Peyer's patch (tissue), 4 donors: ENCODE results near the gene CLEC16A. TPM values are rescaled to one million over a fixed set of nuclear protein-coding genes. Genes with fewer than 3 reads are reported as not detected.

Experiments used
- DNase-seq, 3 donors: peaks; one replicate each; pipeline ENCODE4 v3.0.0-alpha.2; 2017 to 2019
- H3K27ac ChIP-seq, 4 donors: fragments of 200-600 bp; sonication (generic); one replicate each; pipeline ENCODE4 v1.5.1; 2016 to 2019
- H3K27me3 ChIP-seq, 2 donors: fragments of 200-600 bp; sonication (generic); one replicate each; pipeline ENCODE4 v1.5.1; 2019
- H3K36me3 ChIP-seq, 3 donors: fragments of 200-600 bp; sonication (generic); one replicate each; pipeline ENCODE4 v1.5.1; 2016 to 2019
- H3K4me1 ChIP-seq, 4 donors: fragments of 200-600 bp; sonication (generic); one replicate each; pipeline ENCODE4 v1.5.1; 2016 to 2019
- H3K4me3 ChIP-seq, 4 donors: fragments of 200-600 bp; sonication (generic); 1 replicate in 3 of 4; 2 replicates in 1 of 4; pipeline ENCODE4 v1.5.1; 2016 to 2019; ENCODE audit warnings: mild to moderate bottlenecking in 1 of 4
- H3K9me3 ChIP-seq, 4 donors: fragments of 200-600 bp; sonication (generic); one replicate each; pipeline ENCODE4 v1.5.1; 2016 to 2019; ENCODE audit warnings: mild to moderate bottlenecking in 1 of 4
- POLR2A ChIP-seq, 2 donors: fragments of 450-650 bp; IDR thresholded peaks; one replicate each; pipeline ENCODE4 v1.5.1; 2017; ENCODE audit warnings: antibody characterized with exemption in 2 of 2, mild to moderate bottlenecking in 2 of 2, moderate library complexity in 2 of 2
- total RNA-seq, 4 donors: library from RNA; depleted of rRNA; stranded (reverse); fragments of >200 nt; gene quantifications; one replicate each; pipeline ENCODE4 v1.1.0, GENCODE V29; 2016
- TF ChIP-seq, protein P1 (sequence below), 6 experiments: fragments of 450-650 bp in 4 of 6; fragments of 200-600 bp in 2 of 6; sonication (generic) in 1 of 6; IDR thresholded peaks; one replicate each; pipeline ENCODE4 v1.5.1; 2017 to 2019; ENCODE audit warnings: antibody characterized with exemption in 6 of 6, mild to moderate bottlenecking in 3 of 6, moderate library complexity in 1 of 6

CLEC16A gene
- total RNA-seq, 4 donors from 2014 or later: 37.8 to 139 (median 64.3) TPM

DNA sequence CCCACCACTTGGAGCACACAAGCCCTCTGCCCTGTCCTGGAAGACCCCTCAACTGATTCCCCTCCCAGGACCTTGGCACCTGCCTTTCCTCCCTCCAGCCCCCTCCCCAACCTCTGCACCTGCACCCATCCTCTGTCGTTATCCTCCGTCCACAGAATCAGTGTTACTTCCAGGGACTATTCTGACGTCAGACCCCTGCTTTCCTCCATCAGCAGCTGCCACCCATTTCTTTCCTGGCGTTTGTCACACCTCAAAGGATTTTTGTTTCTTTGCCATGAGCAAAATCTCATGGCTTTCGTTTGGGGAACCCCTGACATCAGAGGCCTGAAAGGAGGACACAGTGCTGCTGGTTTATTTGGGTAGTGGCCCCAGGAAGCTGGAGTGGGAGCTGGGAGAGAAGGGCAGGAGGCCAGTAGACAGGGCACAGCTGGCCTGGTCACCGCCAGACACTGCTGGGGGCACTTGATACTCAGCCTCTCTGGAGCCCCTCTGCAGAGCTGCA is 243.2 kb downstream of the CLEC16A start:
- Histone ChIP-seq H3K4me1 (peaks cover 0 to 6% (median 0%) of the 10 kb centered on the region in 4 donors), H3K4me3 (no peak overlapping the region), H3K27me3 (no peaks in the 10 kb centered on the region), H3K27ac (no peak overlapping the region), H3K36me3 (no peaks in the 10 kb centered on the region), H3K9me3 (no peaks in the 10 kb centered on the region)
- TF ChIP-seq, protein P1, sequence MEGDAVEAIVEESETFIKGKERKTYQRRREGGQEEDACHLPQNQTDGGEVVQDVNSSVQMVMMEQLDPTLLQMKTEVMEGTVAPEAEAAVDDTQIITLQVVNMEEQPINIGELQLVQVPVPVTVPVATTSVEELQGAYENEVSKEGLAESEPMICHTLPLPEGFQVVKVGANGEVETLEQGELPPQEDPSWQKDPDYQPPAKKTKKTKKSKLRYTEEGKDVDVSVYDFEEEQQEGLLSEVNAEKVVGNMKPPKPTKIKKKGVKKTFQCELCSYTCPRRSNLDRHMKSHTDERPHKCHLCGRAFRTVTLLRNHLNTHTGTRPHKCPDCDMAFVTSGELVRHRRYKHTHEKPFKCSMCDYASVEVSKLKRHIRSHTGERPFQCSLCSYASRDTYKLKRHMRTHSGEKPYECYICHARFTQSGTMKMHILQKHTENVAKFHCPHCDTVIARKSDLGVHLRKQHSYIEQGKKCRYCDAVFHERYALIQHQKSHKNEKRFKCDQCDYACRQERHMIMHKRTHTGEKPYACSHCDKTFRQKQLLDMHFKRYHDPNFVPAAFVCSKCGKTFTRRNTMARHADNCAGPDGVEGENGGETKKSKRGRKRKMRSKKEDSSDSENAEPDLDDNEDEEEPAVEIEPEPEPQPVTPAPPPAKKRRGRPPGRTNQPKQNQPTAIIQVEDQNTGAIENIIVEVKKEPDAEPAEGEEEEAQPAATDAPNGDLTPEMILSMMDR (IDR thresholded peaks at IDR 0.05): no peak
- TF ChIP-seq POLR2A (IDR thresholded peaks at IDR 0.05): no peak
- no peak for DNase-seq

DNA sequence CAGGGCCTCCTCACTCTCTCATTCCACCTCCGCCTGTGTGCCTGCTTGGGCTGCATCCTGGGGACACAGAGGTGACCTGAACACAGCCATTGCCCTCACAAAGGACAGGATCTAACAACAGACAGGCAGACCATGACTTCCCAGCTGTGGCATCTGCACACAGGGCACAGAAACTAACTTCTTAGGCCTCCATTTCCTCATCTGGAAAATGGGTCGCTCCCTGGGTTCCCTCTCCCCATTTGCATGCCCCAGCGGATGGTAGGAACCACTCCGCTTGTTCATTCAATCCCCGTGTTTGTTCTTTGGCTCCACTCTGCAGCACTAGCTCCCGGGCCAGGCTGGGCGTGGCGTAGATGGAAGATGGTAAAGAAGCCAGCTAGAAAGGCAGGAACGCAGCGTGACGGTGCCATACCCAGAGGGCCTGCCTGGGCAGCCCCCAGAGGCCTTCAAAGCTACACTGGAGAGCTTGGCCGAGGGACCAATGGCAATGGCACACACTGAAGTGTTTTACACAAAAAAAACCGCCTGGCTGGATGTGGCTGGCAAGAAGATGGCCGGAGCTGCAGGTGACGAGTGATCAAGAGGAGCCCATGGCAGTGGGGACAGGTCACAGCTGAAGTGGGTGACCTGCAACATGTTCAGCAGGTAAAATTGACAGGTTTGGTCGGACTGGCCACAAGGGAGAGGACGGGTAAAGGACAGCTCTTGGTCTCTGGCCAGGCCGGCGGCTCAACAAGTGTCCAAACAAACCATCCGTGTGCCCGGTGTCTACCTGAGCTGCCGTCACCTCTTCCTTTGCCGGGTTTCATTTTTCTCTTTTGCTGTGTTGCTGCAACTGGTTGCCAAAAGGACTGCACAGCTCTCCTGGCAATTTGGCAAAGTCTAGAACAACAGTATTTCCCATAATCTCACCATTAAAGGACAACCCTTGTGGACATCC is 244.7 kb downstream of the CLEC16A start:
- H3K27ac ChIP-seq: no peak overlapping the region
- no peaks in the 10 kb centered on the region for H3K9me3 ChIP-seq
- H3K4me1 ChIP-seq: no peaks in the 10 kb centered on the region
- H3K27me3 ChIP-seq: no peaks in the 10 kb centered on the region
- no peaks in the 10 kb centered on the region for H3K36me3 ChIP-seq
- no peak overlapping the region for H3K4me3 ChIP-seq
- DNase-seq: no peak
- TF ChIP-seq, protein P1 (IDR thresholded peaks at IDR 0.05): no peak
- no peak for TF ChIP-seq POLR2A (IDR thresholded peaks at IDR 0.05)

DNA sequence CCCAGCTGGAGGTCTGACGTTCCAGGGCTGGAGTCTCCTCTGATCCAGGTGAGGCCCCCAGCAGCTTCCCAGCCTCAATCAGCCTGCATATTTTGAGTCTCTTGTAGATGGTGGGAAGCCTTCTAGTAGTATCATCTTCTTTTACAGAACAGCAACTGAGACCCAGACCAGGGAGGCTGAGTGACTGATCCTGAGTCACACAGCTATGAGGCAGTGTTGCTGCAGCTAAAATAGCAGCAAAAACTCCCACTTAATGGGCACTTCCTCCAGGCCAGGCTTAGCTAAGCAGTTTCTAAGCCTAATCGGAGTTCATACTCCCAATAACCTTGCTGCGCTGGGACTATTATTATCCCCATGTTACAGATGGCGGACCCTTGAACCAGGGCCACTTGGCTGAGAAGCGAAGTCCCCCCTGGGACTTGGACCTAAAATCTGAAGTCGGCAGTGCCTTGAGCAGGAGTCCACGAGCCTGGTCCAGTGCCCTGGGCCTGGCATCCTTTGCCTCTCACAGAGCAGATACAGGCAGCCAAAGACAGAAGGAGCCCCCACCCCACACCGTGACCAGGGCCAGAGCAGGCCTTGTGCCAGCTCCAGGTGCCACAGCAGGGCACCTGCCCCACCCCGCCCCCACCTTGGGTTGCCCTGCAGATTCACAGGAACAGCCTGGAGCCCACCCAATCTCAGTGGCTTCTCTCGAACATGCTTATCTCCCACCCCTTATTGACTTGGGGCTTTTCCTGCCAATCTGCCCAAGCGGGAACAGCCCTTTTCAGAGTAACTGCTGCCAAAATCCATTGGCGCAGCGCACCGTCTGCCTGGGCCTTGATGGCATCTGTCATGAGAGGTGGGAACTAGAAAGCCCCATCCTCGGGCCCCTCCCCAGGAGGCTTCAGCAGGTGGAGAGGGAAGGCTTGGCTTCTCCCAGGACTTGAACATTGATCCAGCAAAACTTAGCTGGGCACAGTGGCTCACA is 246.5 kb downstream of the CLEC16A start:
- H3K9me3 ChIP-seq: no peaks in the 10 kb centered on the region
- no peak overlapping the region for H3K27ac ChIP-seq
- no peak for DNase-seq
- H3K27me3 ChIP-seq: no peaks in the 10 kb centered on the region
- H3K4me3 ChIP-seq: no peak overlapping the region
- TF ChIP-seq, protein P1 (IDR thresholded peaks at IDR 0.05): no peak
- TF ChIP-seq POLR2A (IDR thresholded peaks at IDR 0.05): no peak
- H3K4me1 ChIP-seq: no peaks in the 10 kb centered on the region
- H3K36me3 ChIP-seq: no peaks in the 10 kb centered on the region

DNA sequence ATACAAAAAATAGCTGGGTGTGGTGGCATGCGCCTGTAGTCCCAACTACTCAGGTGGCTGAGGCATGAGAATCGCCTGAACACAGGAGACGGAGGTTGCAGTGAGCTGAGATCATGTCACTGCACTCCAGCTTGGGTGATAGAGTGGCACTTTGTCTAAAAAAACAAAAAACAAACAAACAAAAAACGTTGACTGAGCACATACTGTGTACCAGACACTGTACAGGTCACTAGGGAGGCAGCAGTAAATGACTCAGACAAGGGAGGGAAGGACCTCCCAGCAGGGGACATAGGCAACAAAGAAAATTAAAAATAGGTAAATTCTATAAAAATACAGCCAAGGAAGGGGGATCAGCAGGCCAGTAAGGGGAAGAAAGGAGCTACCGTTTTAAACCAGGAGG is 247.3 kb downstream of the CLEC16A start:
- Histone ChIP-seq H3K4me3 (no peak overlapping the region), H3K27me3 (no peaks in the 10 kb centered on the region), H3K9me3 (no peaks in the 10 kb centered on the region), H3K36me3 (no peaks in the 10 kb centered on the region), H3K27ac (no peak overlapping the region), H3K4me1 (no peaks in the 10 kb centered on the region)
- no peak for DNase-seq
- TF ChIP-seq POLR2A (IDR thresholded peaks at IDR 0.05): no peak
- TF ChIP-seq, protein P1 (IDR thresholded peaks at IDR 0.05): no peak

DNA sequence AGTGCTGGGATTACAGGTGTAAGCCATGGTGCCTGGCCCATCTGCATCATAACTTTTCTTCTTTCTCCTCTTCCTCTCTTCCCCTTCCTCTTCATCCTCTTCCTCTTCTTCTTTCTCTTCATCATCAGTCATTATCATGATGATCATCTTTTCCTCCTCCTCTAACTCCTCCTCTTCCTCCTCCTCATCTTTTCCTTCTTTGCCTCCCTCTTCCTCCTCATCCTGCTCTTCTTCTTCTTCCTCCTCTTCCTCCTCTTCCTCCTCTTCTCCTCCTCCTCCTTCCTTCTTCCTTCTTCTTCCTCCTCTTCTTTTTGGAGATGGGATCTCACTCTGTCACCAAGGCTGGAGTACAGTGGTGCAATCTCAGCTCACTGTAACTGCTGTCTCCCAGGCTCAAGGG is 249.1 kb downstream of the CLEC16A start:
- Histone ChIP-seq H3K4me3 (no peak overlapping the region), H3K4me1 (peaks cover 0 to under 1% (median 0%) of the 10 kb centered on the region in 4 donors), H3K27ac (no peak overlapping the region), H3K9me3 (no peaks in the 10 kb centered on the region), H3K36me3 (no peaks in the 10 kb centered on the region), H3K27me3 (no peaks in the 10 kb centered on the region)
- TF ChIP-seq POLR2A (IDR thresholded peaks at IDR 0.05): no peak
- TF ChIP-seq, protein P1 (IDR thresholded peaks at IDR 0.05): no peak
- DNase-seq: no peak
